ENCODE data around the gene SUSD1. TPM values are rescaled to one million over a fixed set of nuclear protein-coding genes. Genes with fewer than 3 reads are reported as not detected.

SUSD1 gene
- total RNA-seq, 1 donor from 2014 or later, result 13.0 TPM

DNA sequence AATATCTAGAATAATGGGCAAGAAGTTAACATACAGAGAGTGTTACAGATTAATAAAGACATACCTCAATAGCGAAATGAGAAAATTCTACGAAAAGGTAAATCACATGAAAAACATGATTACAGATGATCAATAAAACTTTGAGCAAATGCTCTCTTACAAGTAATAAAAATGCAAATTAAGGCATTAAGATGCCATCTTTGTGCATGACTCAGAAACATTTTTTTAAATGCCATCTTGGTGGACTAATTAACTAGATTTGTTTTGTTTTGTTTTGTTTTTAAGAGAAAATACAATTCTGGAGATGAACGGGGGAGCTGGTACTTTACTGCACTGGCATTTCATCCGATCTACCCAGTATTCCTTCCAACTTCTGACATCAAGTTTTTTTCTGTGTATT lies 130.2 kb downstream of the SUSD1 start:
- intact Hi-C loops (cut with DNase I), result no loop called here
- no peak for DNase-seq (ENCODE audit: low spot score in 2 of 2)
- TF ChIP-seq, protein P1, sequence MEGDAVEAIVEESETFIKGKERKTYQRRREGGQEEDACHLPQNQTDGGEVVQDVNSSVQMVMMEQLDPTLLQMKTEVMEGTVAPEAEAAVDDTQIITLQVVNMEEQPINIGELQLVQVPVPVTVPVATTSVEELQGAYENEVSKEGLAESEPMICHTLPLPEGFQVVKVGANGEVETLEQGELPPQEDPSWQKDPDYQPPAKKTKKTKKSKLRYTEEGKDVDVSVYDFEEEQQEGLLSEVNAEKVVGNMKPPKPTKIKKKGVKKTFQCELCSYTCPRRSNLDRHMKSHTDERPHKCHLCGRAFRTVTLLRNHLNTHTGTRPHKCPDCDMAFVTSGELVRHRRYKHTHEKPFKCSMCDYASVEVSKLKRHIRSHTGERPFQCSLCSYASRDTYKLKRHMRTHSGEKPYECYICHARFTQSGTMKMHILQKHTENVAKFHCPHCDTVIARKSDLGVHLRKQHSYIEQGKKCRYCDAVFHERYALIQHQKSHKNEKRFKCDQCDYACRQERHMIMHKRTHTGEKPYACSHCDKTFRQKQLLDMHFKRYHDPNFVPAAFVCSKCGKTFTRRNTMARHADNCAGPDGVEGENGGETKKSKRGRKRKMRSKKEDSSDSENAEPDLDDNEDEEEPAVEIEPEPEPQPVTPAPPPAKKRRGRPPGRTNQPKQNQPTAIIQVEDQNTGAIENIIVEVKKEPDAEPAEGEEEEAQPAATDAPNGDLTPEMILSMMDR (IDR thresholded peaks at IDR 0.05), result no peak

DNA sequence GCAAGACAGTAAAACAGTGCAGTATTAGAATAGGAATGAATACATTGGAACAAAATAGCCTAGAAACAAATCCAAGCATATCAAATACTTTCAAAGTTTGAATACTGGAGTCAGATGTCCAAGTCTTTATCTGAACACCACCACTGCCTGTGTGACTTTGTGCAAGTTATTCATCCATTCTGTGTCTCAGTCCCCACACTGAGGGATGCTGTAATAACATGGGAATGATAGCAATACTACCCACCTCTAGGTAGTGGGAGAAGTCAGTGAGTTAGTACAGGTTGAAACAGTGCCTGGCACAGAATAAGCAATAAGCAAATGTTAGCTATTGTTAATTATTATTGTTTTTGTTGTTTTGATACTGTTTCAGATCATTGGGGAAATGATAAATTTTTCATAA lies 130.9 kb downstream of the SUSD1 start:
- DNase-seq (ENCODE audit: low spot score in 2 of 2), result no peak

More for the DNA sequence above, 130.2 kb downstream of the SUSD1 start:
- no peaks in the 10 kb centered on the region for H3K27me3 ChIP-seq
- no peak overlapping the region for H3K4me3 ChIP-seq
- peaks cover 0 to 7% of the 10 kb centered on the region in 2 donors for H3K4me1 ChIP-seq
- no peaks in the 10 kb centered on the region for H3K36me3 ChIP-seq
- no peaks in the 10 kb centered on the region for H3K9me3 ChIP-seq
- H3K27ac ChIP-seq, result no peak overlapping the region

GRCh38 chr9:112043423-112043822 lies 131.7 kb downstream of the SUSD1 start:
- no peak overlapping the region for H3K4me3 ChIP-seq
- no peaks in the 10 kb centered on the region for H3K9me3 ChIP-seq
- intact Hi-C loops (cut with DNase I), result no loop called here
- no peaks in the 10 kb centered on the region for H3K27me3 ChIP-seq
- no peak overlapping the region for H3K27ac ChIP-seq
- no peaks in the 10 kb centered on the region for H3K4me1 ChIP-seq
- DNase-seq (ENCODE audit: low spot score in 2 of 2), result no peak
- TF ChIP-seq, protein P1 (IDR thresholded peaks at IDR 0.05), result no peak
- no peaks in the 10 kb centered on the region for H3K36me3 ChIP-seq

More for the DNA sequence above, 130.9 kb downstream of the SUSD1 start:
- Histone ChIP-seq H3K27ac (no peak overlapping the region), H3K9me3 (no peaks in the 10 kb centered on the region), H3K36me3 (no peaks in the 10 kb centered on the region), H3K4me1 (peaks cover 0 to 4% of the 10 kb centered on the region in 2 donors), H3K4me3 (no peak overlapping the region), H3K27me3 (no peaks in the 10 kb centered on the region)
- TF ChIP-seq, protein P1 (IDR thresholded peaks at IDR 0.05), result no peak
- intact Hi-C loops (cut with DNase I), result no loop called here

DNA sequence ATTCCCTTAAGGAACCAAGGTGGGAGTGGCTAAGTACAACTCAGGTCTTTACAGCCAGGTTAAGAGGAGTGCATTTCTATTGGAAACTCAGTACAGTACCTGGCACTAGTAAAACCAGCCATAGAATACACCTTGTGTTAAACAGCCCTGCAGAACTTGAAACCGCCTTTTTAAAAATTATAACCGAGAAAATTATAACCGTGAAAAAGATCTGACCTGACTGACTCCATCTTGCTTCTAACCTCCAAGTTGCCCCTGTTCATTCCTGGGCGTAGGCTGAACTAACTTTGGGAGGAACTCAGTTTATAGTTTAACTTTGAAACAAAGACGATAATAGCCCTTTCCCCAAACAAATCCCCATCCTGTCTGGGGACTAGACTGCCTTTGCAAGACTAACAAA lies 132.3 kb downstream of the SUSD1 start:
- TF ChIP-seq, protein P1 (IDR thresholded peaks at IDR 0.05), result no peak
- Histone ChIP-seq H3K27me3 (no peaks in the 10 kb centered on the region), H3K4me1 (no peaks in the 10 kb centered on the region), H3K9me3 (no peaks in the 10 kb centered on the region), H3K36me3 (no peaks in the 10 kb centered on the region), H3K4me3 (no peak overlapping the region), H3K27ac (no peak overlapping the region)
- intact Hi-C loops (cut with DNase I), result no loop called here
- no peak for DNase-seq (ENCODE audit: low spot score in 2 of 2)

DNA sequence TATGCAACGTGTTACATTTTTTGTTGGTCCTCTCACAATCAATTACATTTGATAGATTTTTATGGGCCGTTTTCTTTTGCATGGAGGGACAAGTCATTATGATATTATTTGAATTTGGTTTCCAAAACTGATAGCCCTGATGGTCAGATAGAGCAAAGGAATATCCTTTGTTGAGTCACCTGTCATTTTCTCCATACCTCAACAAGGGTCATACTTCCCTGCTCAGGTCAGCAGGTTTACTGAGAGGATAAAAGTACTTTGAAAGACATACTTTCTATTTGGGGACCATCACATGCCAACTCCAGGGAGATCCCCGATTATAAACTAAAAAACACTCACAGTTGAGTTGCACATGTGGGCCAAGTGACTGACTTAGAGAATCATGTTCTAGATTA lies 132.9 kb downstream of the SUSD1 start:
- no peak overlapping the region for H3K27ac ChIP-seq
- H3K9me3 ChIP-seq, result no peaks in the 10 kb centered on the region
- no peak overlapping the region for H3K4me3 ChIP-seq
- no peaks in the 10 kb centered on the region for H3K27me3 ChIP-seq
- no peaks in the 10 kb centered on the region for H3K36me3 ChIP-seq
- TF ChIP-seq, protein P1 (IDR thresholded peaks at IDR 0.05), result no peak
- H3K4me1 ChIP-seq, result no peaks in the 10 kb centered on the region
- intact Hi-C loops (cut with DNase I), result no loop called here
- no peak for DNase-seq (ENCODE audit: low spot score in 2 of 2)

Data from ascending aorta (tissue), 2 donors.